ENCODE results near the gene KIF26B. TPM values are rescaled to one million over a fixed set of nuclear protein-coding genes. Genes with fewer than 3 reads are reported as not detected.

The KIF26B gene
- total RNA-seq, 1 donor from 2014 or later: 1.1 TPM

DNA sequence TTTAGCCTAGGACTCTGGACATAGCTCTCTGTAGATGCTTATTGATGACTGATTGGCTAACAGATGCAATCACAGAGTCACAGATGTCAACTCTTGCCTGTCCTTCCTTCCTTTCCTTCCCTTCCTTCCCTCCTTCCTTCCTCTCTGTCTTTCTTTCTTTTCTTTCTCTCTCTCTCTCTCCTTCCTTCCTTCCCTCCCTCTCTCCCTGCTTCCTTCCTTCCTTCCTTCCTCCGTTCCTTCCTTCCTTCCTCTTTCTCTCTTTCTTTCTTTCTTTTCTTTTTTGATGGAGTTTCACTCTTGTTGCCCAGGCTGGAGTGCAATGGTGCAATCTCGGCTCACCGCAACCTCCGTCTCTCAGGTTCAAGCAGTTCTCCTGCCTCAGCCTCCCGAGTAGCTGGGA is 106.1 kb downstream of the KIF26B start:
- intact Hi-C loops (cut with DNase I): no loop called here
- DNase-seq (ENCODE audit: low spot score): no peak

DNA sequence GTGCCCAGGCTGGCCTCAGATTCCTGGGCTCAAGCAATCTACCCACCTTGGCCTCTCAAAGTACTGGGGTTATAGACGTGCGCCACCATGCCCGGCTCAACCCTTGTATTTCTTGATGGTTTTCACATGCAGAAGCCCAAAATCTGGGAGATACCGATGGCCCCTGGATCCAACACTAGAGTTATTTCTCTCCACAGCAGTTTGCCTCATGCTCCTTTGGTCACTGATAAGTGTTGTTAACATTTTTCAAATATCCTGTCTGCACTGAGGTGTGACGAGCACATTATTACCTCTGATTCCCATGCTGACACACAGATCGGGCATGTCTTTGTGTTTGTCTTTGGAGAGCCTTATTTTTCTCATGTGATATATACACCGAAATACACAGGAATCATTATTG is 107.0 kb downstream of the KIF26B start:
- intact Hi-C loops (cut with DNase I): no loop called here
- DNase-seq (ENCODE audit: low spot score): no peak

DNA sequence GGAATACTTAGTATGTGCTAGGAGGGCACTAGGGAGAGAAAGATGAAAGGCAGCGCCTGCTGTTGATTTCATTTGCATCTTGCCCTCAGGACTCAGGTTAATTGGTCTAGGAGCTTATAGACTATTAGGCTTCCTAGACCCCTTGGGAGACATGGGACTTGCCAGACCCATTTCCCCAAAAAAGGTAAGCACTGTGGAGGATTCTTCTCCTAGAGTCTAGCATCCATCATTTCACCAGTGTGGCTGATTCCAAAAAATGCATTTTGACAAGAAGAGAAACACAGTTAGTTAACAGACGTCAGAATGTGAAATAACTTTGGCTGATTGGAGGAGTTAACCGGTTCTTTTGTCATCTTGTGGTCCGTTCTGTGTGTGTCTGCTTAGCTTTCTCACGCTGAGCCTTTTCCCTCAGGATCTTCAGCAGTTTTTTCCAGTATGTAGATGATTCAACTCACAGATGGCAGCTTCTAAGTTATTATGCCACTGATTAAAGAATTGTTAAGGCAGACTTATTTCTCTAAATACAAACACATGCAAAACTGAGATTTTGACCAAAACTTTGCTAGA is 108.8 kb downstream of the KIF26B start:
- no peak for DNase-seq (ENCODE audit: low spot score)
- intact Hi-C loops (cut with DNase I): no loop called here

DNA sequence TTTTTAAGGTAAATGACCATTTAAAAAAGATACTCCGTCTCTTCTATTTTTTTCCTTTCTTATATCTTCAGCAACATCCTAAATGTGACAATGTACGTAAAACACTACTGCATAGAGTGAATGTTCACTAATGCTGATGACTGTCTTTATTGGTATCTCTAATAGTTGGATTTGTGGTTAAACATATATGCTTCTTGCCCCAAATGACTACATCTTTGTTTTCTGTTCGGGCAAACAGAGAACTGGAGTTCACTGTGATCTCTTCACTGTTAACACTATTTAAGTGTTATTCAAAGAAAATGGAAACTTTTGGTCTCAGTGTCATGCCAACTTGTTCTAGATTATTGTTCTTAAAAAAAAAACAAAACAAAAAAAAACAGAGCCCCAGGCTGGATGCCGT is 109.4 kb downstream of the KIF26B start:
- intact Hi-C loops (cut with DNase I): no loop called here
- no peak for DNase-seq (ENCODE audit: low spot score)

DNA sequence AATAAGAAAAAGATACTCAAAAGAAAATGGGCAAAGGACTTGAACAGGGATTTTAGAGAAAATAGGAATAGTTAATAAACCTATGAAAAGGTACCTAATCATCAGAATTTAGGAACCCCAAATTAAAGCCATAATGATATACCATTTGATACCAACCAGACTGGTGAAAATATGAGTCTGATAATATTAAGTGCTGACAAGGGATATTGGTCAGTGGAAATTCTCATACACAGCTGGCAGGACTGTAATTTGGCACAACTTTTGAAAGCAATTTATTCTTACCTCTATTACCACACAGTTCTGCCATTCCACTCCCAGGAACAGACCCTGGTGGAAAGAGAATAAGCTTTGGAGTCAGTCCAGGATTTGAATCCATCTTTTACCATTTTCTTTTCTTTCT is 111.3 kb downstream of the KIF26B start:
- intact Hi-C loops (cut with DNase I): no loop called here

DNA sequence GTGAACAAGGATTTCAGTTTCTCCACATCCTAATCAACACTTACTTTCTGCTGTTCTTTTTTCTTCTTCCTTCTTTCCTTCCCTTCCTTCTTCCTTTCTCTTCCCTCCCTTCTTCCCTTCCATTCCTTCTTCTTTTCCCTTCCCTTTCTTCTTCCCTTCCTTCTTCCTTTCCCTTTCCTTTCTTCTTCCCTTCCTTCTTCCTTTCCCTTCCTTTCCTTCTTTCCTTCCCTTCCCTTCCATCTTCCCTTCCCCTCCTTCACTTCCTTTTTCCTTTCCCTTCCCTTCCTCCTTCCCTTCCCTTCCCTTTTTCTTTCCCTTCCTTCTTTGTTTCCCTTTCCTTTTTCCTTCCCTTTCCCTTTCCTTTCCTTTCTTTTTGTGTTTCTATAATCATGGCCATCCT is 115.3 kb downstream of the KIF26B start:
- DNase-seq (ENCODE audit: low spot score): no peak
- intact Hi-C loops (cut with DNase I): no loop called here

More for the DNA sequence above, 111.3 kb downstream of the KIF26B start:
- no peak for DNase-seq (ENCODE audit: low spot score)

DNA sequence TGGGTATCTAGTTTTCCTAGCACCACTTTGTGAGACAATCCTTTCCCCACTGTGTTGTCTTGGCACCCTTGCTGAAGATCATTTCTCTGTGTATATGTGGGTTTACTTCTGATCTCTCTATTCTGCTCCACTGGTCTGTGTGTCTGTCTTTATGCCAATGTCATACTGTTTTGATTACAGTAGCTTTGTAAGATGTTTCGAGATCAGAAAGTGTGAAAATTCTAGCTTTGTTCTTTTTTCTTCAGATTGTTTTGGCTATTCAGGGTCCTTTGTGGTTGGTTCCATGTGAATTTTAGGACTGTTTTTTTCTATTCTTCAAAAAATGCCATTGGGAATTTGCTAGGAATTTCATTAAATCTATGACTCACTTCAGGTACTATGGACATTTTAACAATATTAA is 116.2 kb downstream of the KIF26B start:
- intact Hi-C loops (cut with DNase I): no loop called here
- DNase-seq (ENCODE audit: low spot score): no peak

DNA sequence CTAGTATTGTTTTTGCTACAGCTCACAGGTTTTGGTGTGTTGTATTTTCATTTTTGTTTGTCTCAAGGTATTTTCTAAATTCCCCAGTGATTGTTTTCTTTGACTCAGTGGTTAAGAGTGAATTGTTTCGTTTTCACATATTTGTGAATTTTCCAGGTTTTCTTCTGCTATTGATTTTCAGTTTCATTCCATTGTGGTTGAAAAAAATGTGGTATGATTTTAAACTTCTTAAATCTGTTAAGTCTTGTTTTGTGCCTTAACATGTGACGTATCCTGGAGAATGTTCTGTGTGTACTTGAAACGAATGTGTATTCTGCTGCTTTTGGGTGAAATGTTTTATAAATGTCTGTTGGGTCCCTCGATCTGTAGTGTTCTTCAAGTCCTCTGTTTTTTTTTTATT is 117.9 kb downstream of the KIF26B start:
- DNase-seq (ENCODE audit: low spot score): no peak
- intact Hi-C loops (cut with DNase I): no loop called here

DNA sequence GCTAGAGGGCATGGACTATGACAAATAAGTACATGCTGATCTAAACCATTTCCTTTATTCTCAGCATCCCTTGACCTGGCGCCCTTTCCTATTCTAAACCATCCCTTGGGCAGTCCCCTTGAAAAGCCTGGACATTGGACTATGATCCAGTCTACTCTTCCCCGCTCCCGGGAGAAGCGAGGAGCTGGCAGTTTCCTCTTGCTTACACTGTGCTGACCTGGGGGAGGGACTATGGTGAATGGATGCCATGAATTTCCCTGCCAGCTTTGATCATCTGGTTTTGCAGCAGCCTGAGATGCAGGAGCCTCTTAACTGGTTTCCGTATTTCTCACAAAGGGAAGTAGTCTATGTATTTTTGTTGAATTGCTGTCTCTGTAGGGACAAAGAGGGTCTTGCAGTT is 121.7 kb downstream of the KIF26B start:
- intact Hi-C loops (cut with DNase I): no loop called here
- DNase-seq (ENCODE audit: low spot score): no peak

DNA sequence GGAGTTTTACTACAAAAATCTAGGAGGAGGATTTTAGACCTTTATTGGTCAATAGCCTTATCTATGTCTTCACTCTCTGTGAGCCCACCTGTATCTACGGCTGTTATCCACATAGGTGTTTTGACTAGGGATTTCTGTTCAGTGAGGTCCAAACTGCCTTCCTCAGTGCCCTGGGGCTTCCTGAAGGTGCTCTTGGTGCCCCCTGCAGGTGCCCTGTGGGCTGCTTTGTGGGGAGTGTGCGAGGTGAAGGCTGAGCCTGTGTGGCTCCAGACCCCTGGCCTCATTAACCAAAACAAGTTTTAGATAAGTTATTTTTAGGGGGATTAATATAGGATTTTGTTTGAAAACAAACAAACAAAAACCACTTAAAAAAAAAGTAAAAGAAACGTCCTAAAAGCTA is 122.5 kb downstream of the KIF26B start:
- DNase-seq (ENCODE audit: low spot score): no peak
- intact Hi-C loops (cut with DNase I): no loop called here

DNA sequence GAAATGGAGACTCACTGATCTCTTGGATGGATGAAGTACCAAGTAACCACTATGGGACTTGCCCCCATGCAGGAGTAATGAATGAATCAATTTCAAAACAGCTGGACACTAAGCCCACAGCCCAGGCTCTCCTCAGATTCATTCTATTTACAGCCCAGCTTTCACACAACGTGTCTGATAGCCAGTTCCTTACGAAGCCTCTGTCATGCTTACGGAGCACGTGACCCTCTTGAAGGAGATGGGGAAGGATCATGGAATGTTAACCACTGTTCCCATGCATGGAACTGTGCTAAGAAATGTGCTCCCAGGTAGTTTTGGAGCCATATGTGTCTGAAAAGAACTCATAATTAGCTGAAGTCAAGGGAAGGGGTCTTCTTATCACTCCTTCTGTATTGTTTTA is 124.1 kb downstream of the KIF26B start:
- intact Hi-C loops (cut with DNase I): no loop called here

DNA sequence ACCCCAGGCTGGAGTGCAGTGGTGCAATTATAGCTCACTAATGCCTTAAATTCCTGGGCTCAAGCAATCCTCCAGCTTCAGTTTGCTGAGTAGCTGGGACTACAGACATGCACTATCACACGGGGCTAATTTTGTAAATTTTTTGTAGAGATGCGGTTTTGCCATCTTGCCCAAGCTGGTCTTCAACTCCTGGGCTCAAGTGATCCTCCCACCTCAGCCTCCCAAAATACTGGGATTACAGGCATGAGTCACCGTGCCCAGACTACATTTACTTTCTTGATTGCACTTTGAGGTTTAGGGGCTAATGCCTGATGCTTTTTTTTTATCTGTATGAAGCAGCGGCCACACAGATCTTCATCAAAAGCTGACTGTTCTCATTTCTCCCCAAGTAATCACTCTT is 124.6 kb downstream of the KIF26B start:
- no peak for DNase-seq (ENCODE audit: low spot score)
- intact Hi-C loops (cut with DNase I): no loop called here

More for the DNA sequence above, 124.1 kb downstream of the KIF26B start:
- no peak for DNase-seq (ENCODE audit: low spot score)

DNA sequence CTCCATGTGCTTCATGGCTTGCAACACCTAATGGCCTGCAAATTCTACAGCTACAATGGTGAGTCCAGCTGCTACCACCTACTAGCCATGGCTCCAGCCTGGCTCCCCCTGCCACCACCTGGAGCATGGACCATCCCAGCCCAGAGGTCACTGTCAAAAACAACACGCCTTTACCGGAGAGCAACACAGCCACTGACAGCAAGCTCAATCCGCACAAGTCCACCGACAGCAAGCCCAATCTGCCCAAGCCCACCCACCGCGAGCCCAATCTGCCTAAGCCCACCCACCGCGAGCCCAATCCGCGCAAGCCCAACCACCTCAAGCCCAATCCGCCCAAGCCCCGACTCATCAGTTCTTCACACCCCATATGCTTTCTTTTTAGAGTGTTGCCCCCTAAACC is 128.2 kb downstream of the KIF26B start:
- DNase-seq (ENCODE audit: low spot score): no peak
- intact Hi-C loops (cut with DNase I): no loop called here

DNA sequence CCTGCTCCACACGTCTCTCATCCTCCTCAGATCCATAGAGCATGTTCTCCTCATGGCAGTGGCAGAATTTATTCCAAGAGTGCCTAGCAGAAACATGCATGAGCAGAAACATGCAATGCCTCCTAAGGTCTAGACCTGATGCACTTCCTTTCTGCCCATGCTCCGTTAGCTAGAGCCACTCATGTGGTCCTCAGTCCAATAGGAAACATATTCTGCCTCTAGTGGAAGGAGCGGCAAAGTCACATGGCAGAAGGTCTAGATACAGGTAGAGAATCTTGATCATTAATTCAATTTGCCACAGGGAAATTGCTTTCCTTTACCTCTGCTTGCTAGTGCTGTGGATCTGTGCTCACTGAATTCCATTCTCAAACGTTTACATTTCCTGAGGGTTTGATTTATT is 130.4 kb downstream of the KIF26B start:
- intact Hi-C loops (cut with DNase I): no loop called here
- DNase-seq (ENCODE audit: low spot score): no peak

DNA sequence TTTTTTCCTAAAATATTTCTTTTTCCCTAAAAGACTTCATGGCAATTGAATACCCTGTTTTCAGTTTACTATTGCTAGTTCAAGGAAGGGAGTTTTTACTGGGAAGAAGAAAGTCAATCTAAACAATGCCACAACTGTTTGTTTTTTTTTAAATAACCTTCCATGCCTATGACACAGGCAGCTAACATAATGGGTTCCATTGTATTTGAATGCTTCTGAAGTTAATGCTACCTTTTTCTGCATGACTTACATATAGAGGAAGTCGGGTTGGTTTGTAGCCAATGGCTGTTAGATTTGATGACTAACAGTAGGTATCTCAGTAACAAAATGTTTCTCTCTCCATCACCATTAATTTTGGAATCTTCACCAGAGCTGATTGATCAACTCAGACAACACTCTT is 134.0 kb downstream of the KIF26B start:
- intact Hi-C loops (cut with DNase I): no loop called here

DNA sequence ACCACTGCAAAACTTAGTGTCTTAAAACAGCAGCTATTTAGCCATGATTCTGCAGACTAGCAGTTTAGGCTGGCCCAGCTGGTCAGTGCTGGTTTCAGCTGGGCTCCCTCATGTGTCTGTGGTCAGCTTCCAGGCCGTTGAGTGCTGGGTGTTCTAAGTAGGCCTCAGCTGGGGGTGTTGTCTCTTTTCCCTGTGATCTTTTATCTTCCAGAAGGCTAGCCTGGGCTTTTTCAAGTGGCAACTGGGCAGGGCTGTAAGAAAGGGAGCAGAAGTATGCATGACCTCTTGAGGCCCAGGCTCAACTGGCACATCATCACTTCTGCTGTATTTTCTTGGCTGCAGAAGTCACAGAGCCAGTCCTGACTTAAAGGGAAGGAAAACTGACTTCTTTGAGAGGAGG is 136.1 kb downstream of the KIF26B start:
- DNase-seq (ENCODE audit: low spot score): no peak
- intact Hi-C loops (cut with DNase I): no loop called here

More for the DNA sequence above, 134.0 kb downstream of the KIF26B start:
- DNase-seq (ENCODE audit: low spot score): no peak

DNA sequence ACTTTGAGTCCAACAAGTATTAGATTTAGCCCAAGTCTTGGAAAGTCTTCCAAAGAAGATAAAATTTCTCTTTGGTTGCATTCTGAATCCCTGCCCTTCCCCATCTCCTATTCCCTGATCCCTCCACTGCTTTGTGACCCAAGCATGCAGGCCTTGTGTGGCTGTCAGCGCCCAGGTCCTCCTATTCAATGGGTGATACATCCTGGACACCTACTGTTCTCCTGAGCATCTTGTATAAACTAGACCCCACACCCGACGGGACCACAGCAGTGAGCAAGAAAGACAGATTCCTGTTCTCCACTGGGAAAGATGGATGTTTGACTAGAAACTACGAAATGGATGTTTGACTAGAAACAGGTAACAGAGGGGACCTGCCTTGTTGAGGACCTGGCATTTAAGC is 136.6 kb downstream of the KIF26B start:
- intact Hi-C loops (cut with DNase I): no loop called here
- DNase-seq (ENCODE audit: low spot score): no peak

DNA sequence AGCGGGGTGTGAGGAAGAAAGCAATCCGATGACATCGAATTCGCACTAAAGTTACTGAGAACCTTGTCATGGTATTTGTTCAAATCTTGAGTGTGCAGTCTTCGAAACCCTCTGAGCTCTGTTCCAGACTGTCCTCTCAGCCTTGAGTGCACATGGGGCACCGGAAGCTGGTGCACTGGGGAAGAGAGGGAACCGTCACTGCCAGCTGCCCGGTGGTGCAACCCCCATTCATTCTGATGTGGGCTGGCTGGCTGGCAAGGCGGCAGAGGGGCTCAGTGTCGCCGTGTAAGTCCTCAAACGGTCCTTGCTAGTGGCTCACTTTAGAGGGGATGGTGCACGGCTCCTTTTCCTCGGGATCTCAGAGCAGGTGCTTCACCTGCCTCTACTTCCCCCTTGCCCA is 137.4 kb downstream of the KIF26B start:
- no peak for DNase-seq (ENCODE audit: low spot score)
- intact Hi-C loops (cut with DNase I): no loop called here

DNA sequence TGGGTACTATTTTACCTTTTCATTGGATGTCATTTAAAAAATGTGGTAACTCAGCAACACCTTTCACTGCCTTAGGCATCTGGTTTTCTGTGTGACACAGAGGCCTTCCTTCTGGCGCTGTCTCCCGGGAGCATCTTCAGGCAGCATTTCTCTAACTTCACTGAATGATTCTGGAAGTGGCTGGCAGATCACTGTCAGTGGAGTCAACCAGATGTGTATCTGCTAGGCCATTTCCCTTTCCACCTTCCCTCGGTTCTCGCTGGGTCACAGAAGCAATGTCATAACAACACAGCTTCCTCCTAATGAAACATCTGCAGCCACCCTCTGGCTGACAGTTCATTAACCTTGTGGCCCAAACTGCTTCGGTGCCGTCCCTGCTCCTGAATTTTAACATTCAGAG is 137.8 kb downstream of the KIF26B start:
- intact Hi-C loops (cut with DNase I): no loop called here
- DNase-seq (ENCODE audit: low spot score): no peak

DNA sequence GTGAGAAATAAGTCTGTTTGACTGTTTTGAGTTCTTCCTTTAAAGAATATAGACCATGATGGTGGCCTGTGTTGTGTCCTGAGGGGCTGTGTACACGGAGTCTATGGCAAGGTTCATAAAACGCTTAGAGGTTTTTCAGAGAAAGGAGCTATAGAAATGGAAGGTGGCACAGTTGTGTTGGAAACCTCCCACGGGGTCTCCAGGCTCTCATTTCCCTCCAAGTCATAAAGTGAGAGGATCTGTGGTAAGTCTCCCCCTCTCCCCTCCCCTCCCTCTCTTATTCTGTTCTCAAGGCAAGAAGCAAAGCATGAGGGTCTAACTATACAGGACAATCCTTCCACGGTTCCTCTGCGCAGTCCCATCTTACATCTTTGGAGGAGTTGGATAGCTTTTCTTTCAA is 139.2 kb downstream of the KIF26B start:
- no peak for DNase-seq (ENCODE audit: low spot score)
- intact Hi-C loops (cut with DNase I): no loop called here

DNA sequence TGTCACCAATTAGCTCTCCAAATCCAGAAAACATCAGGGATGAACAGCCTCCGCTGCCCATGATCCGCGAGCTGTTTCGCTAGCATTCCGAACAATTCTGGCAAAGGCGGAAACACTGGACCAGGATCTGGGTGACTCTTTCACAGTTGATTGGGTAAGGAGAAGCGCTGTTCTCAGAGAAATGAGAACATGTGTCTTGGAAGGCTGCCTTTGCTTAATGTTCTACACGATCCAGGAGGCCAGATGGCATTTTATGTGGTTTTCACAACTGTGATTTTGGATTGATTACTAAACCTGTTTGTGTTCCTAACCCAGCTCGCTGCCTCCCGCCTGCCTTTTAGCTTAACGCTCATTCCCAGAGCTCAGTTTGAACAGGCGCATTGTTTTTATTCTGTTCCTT is 144.0 kb downstream of the KIF26B start:
- no peak for DNase-seq (ENCODE audit: low spot score)
- intact Hi-C loops (cut with DNase I): no loop called here

DNA sequence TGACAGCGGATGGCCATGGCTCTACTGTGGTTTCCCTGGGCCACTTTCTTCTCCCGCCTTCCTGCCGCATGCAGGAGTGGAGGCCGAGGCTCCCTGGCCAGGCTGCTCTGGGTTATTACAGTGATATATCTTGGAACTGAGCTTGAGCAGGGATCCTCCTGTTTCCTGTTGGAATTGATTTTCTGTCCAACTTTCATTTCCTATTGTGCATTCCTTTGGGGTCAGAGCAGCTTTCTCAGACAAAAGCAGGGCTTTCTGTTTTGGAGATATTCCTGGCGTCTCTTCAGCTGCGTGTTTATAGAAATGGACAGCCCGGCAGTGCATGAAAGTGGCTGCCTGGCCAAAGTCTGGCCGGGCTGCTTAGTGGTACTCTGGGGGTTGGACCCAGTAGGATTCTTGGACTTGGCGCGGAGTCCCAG is 146.4 kb downstream of the KIF26B start:
- no peak for DNase-seq (ENCODE audit: low spot score)
- intact Hi-C loops (cut with DNase I): no loop called here

All from cardiac septum (tissue), 1 donor.